ENCODE measurements around the gene FBXW8.

Gene FBXW8

DNA sequence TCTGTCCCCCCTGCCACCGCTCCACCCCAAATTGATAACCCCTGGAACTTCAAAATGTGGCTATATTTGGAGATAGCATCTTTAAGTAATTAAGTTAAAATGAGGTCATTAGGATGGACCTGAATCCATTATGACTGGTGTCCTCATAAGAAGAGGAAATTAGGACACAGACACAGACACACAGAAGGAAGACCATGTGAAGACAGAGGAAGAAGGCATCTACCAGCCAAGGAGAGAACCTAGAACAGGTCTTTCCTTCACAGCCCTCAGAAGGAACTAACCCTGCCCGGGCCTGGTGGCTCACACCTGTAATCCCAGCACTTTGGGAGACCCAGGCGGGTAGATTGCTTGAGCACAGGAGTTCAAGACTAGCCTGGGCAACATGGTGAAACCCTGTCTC is 25.9 kb upstream of the FBXW8 start:
- TF ChIP-seq TAF1 (IDR thresholded peaks at IDR 0.05; ENCODE audit: low read depth, low read length): no peak
- no peak for TF ChIP-seq POLR2AphosphoS5 (IDR thresholded peaks at IDR 0.05; ENCODE audit: low read depth, low read length)
- TF ChIP-seq POU2F2 (IDR thresholded peaks at IDR 0.05; ENCODE audit: low read depth, low read length): no peak
- no peak for TF ChIP-seq SPI1 (IDR thresholded peaks at IDR 0.05; ENCODE audit: low read depth, low read length)
- TF ChIP-seq POLR2A (IDR thresholded peaks at IDR 0.05; ENCODE audit: low read depth, low read length): no peak
- no peak for TF ChIP-seq PAX5 (IDR thresholded peaks at IDR 0.05; ENCODE audit: insufficient read depth, low read length, severe bottlenecking)
- FAIRE-seq (no peak), DNase-seq (ENCODE audit: insufficient read length, low spot score) (no peak)

DNA sequence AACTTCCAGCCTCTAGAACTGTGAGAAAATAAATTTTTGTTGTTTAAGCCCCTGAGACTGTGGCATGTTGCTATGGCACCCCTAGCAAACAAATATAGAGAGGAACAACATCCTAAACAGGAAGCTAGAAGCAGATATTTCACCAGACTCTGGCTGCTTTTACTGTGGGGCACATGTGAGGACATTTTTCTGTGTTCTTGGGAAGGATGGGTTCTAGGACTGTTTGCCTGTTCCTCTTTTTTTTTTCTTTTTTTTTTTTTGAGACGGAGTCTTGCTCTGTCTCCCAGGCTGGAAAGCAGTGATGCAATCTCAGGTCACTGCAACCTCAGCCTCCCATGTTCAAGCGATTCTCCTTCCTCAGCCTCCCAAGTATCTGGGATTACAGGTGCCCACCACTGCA is 25.3 kb upstream of the FBXW8 start:
- FAIRE-seq: no peak
- TF ChIP-seq SPI1 (IDR thresholded peaks at IDR 0.05; ENCODE audit: low read depth, low read length): no peak
- no peak for TF ChIP-seq POLR2AphosphoS5 (IDR thresholded peaks at IDR 0.05; ENCODE audit: low read depth, low read length)
- DNase-seq (ENCODE audit: insufficient read length, low spot score): no peak

GRCh38 chr12:116887244-116887643 is 23.5 kb upstream of the FBXW8 start:
- FAIRE-seq: no peak
- TF ChIP-seq POLR2AphosphoS5 (IDR thresholded peaks at IDR 0.05; ENCODE audit: low read depth, low read length): no peak
- TF ChIP-seq SPI1 (IDR thresholded peaks at IDR 0.05; ENCODE audit: low read depth, low read length): no peak
- TF ChIP-seq TAF1 (IDR thresholded peaks at IDR 0.05; ENCODE audit: low read depth, low read length): no peak
- TF ChIP-seq POU2F2 (IDR thresholded peaks at IDR 0.05; ENCODE audit: low read depth, low read length): no peak
- no peak for DNase-seq (ENCODE audit: insufficient read length, low spot score)

DNA sequence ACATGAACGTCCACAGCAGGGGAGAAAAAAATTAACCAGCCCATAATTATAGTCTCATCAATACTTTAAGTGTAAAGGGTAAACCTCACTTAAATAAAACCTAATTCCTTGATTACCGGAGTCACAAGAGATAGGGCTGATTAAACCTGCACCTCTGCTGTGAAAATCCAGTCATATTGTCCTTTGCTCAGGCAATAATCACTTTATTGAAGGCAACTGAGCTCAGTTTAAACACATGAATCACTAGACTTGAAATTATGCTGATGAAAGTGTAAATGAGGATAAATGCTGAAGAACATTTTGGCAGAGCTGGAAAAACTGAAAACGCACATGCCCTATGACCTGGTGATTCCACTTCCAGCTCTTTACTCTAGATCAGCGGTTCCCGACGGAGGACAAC is 22.9 kb upstream of the FBXW8 start:
- TF ChIP-seq POU2F2 (IDR thresholded peaks at IDR 0.05; ENCODE audit: low read depth, low read length): no peak
- no peak for TF ChIP-seq PAX5 (IDR thresholded peaks at IDR 0.05; ENCODE audit: insufficient read depth, low read length, severe bottlenecking)
- no peak for TF ChIP-seq POLR2A (IDR thresholded peaks at IDR 0.05; ENCODE audit: low read depth, low read length)
- no peak for TF ChIP-seq POLR2AphosphoS5 (IDR thresholded peaks at IDR 0.05; ENCODE audit: low read depth, low read length)
- no peak for TF ChIP-seq SPI1 (IDR thresholded peaks at IDR 0.05; ENCODE audit: low read depth, low read length)
- no peak for TF ChIP-seq TAF1 (IDR thresholded peaks at IDR 0.05; ENCODE audit: low read depth, low read length)
- no peak for FAIRE-seq
- no peak for DNase-seq (ENCODE audit: insufficient read length, low spot score)

DNA sequence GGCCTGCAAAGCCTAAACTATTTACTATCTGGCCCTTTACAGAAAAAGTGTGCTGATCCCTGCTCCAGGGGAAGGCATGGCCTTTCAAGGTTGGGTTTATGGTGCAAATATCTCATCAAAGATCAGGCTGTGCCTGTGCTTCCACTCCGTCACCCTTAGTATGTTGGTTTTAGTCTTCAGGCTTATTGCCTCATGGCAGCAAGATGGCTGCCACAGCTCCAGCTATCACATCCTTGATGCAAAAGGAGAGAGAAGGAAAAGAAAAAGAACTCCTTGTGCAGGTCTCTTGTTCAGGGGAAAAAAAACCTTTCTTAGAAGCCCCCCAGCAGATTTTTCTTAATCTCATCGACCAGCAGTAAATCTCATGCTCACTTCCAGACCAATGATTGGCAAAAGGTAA is 20.4 kb upstream of the FBXW8 start:
- TF ChIP-seq POU2F2 (IDR thresholded peaks at IDR 0.05; ENCODE audit: low read depth, low read length): no peak
- no peak for TF ChIP-seq POLR2A (IDR thresholded peaks at IDR 0.05; ENCODE audit: low read depth, low read length)
- TF ChIP-seq SPI1 (IDR thresholded peaks at IDR 0.05; ENCODE audit: low read depth, low read length): no peak
- no peak for TF ChIP-seq PAX5 (IDR thresholded peaks at IDR 0.05; ENCODE audit: insufficient read depth, low read length, severe bottlenecking)
- TF ChIP-seq TAF1 (IDR thresholded peaks at IDR 0.05; ENCODE audit: low read depth, low read length): no peak
- no peak for TF ChIP-seq POLR2AphosphoS5 (IDR thresholded peaks at IDR 0.05; ENCODE audit: low read depth, low read length)
- no peak for FAIRE-seq
- DNase-seq (ENCODE audit: insufficient read length, low spot score): no peak

- TF ChIP-seq POU2F2 (IDR thresholded peaks at IDR 0.05; ENCODE audit: low read depth, low read length): no peak
- TF ChIP-seq POLR2A (IDR thresholded peaks at IDR 0.05; ENCODE audit: low read depth, low read length): no peak
- no peak for TF ChIP-seq SPI1 (IDR thresholded peaks at IDR 0.05; ENCODE audit: low read depth, low read length)
- TF ChIP-seq POLR2AphosphoS5 (IDR thresholded peaks at IDR 0.05; ENCODE audit: low read depth, low read length): no peak
- TF ChIP-seq TAF1 (IDR thresholded peaks at IDR 0.05; ENCODE audit: low read depth, low read length): no peak
- TF ChIP-seq PAX5 (IDR thresholded peaks at IDR 0.05; ENCODE audit: insufficient read depth, low read length, severe bottlenecking): no peak
- no peak for DNase-seq (ENCODE audit: insufficient read length, low spot score)
- FAIRE-seq: no peak
Observed at GRCh38 chr12:116891019-116891418, 19.7 kb upstream of the FBXW8 start.

GRCh38 chr12:116892349-116893140 is 18.2 kb upstream of the FBXW8 start:
- no peak for FAIRE-seq
- DNase-seq (ENCODE audit: insufficient read length, low spot score): no peak

GRCh38 chr12:116894913-116895312 is 15.8 kb upstream of the FBXW8 start:
- no peak for TF ChIP-seq TAF1 (IDR thresholded peaks at IDR 0.05; ENCODE audit: low read depth, low read length)
- TF ChIP-seq PAX5 (IDR thresholded peaks at IDR 0.05; ENCODE audit: insufficient read depth, low read length, severe bottlenecking): no peak
- TF ChIP-seq POU2F2 (IDR thresholded peaks at IDR 0.05; ENCODE audit: low read depth, low read length): no peak
- no peak for TF ChIP-seq SPI1 (IDR thresholded peaks at IDR 0.05; ENCODE audit: low read depth, low read length)
- no peak for TF ChIP-seq POLR2A (IDR thresholded peaks at IDR 0.05; ENCODE audit: low read depth, low read length)
- no peak for TF ChIP-seq POLR2AphosphoS5 (IDR thresholded peaks at IDR 0.05; ENCODE audit: low read depth, low read length)
- FAIRE-seq (no peak), DNase-seq (ENCODE audit: insufficient read length, low spot score) (no peak)

More at GRCh38 chr12:116892349-116893140, 18.2 kb upstream of the FBXW8 start:
- TF ChIP-seq POLR2A (IDR thresholded peaks at IDR 0.05; ENCODE audit: low read depth, low read length) (no peak), POU2F2 (IDR thresholded peaks at IDR 0.05; ENCODE audit: low read depth, low read length) (no peak), PAX5 (IDR thresholded peaks at IDR 0.05; ENCODE audit: insufficient read depth, low read length, severe bottlenecking) (no peak), TAF1 (IDR thresholded peaks at IDR 0.05; ENCODE audit: low read depth, low read length) (no peak), POLR2AphosphoS5 (IDR thresholded peaks at IDR 0.05; ENCODE audit: low read depth, low read length) (no peak), SPI1 (IDR thresholded peaks at IDR 0.05; ENCODE audit: low read depth, low read length) (no peak)

- FAIRE-seq: no peak
- TF ChIP-seq POU2F2 (IDR thresholded peaks at IDR 0.05; ENCODE audit: low read depth, low read length): no peak
- no peak for TF ChIP-seq SPI1 (IDR thresholded peaks at IDR 0.05; ENCODE audit: low read depth, low read length)
- TF ChIP-seq TAF1 (IDR thresholded peaks at IDR 0.05; ENCODE audit: low read depth, low read length): no peak
- TF ChIP-seq POLR2A (IDR thresholded peaks at IDR 0.05; ENCODE audit: low read depth, low read length): no peak
- TF ChIP-seq PAX5 (IDR thresholded peaks at IDR 0.05; ENCODE audit: insufficient read depth, low read length, severe bottlenecking): no peak
- TF ChIP-seq POLR2AphosphoS5 (IDR thresholded peaks at IDR 0.05; ENCODE audit: low read depth, low read length): no peak
Observed at GRCh38 chr12:116896411-116896924, 14.3 kb upstream of the FBXW8 start.

GRCh38 chr12:116897476-116897875 is 13.3 kb upstream of the FBXW8 start:
- TF ChIP-seq TAF1 (IDR thresholded peaks at IDR 0.05; ENCODE audit: low read depth, low read length): no peak
- no peak for TF ChIP-seq POU2F2 (IDR thresholded peaks at IDR 0.05; ENCODE audit: low read depth, low read length)
- TF ChIP-seq PAX5 (IDR thresholded peaks at IDR 0.05; ENCODE audit: insufficient read depth, low read length, severe bottlenecking): no peak
- no peak for TF ChIP-seq POLR2AphosphoS5 (IDR thresholded peaks at IDR 0.05; ENCODE audit: low read depth, low read length)
- TF ChIP-seq SPI1 (IDR thresholded peaks at IDR 0.05; ENCODE audit: low read depth, low read length): no peak
- FAIRE-seq (no peak), DNase-seq (ENCODE audit: insufficient read length, low spot score) (no peak)

More at GRCh38 chr12:116896411-116896924, 14.3 kb upstream of the FBXW8 start:
- DNase-seq (ENCODE audit: insufficient read length, low spot score): no peak
